Adipocyte (in vitro differentiated cells): ENCODE results near the gene TSPYL6.
"Not testable (repeated sequence)": the region's sequence is repeated elsewhere in the genome, so short reads cannot be mapped to it uniquely, and the experiment has no call there.

Experiments
- DNase-seq: peaks from one replicate; pipeline ENCODE4 v3.0.0-alpha.2; 2015; ENCODE audit warnings: low read depth
- H3K27me3 ChIP-seq: replicated peaks from 2 replicates; pipeline ENCODE4 v1.7.0; 2013; ENCODE audit warnings: mild to moderate bottlenecking, low read length, moderate library complexity; ENCODE audit not compliant: control insufficient read depth, insufficient read depth
- H3K36me3 ChIP-seq: 2 replicates; pipeline ENCODE4 v1.7.0; 2013; ENCODE audit warnings: low read length, mild to moderate bottlenecking, moderate library complexity; ENCODE audit not compliant: control insufficient read depth, insufficient read depth, severe bottlenecking
- H3K4me1 ChIP-seq: 2 replicates; pipeline ENCODE4 v1.7.0; 2013; ENCODE audit warnings: mild to moderate bottlenecking, low read length, moderate library complexity; ENCODE audit not compliant: control insufficient read depth, insufficient read depth
- H3K4me3 ChIP-seq: 2 replicates; pipeline ENCODE4 v1.7.0; 2013; ENCODE audit warnings: mild to moderate bottlenecking, low read length, moderate library complexity
- H3K9ac ChIP-seq: 2 replicates; pipeline ENCODE4 v1.7.0; 2013; ENCODE audit warnings: mild to moderate bottlenecking, low read length, moderate library complexity
- H3K9me3 ChIP-seq: 2 replicates; pipeline ENCODE4 v1.7.0; 2013; ENCODE audit warnings: mild to moderate bottlenecking, low read length, moderate library complexity; ENCODE audit not compliant: control insufficient read depth

Gene TSPYL6

GRCh38 chr2:54274781-54275242 is 18.8 kb upstream of the TSPYL6 start:
- peaks cover 3% of the 10 kb centered on the region for H3K36me3 ChIP-seq
- no peaks in the 10 kb centered on the region for H3K9me3 ChIP-seq
- peak; percentile 69 for DNase-seq
- H3K27me3 ChIP-seq: no peaks in the 10 kb centered on the region
- H3K9ac ChIP-seq: peak overlapping the region; percentile 47
- no peak overlapping the region for H3K4me3 ChIP-seq
- peaks cover 16% of the 10 kb centered on the region for H3K4me1 ChIP-seq

GRCh38 chr2:54271843-54272627 is 16.0 kb upstream of the TSPYL6 start:
- peaks cover 16% of the 10 kb centered on the region for H3K4me1 ChIP-seq
- no peaks in the 10 kb centered on the region for H3K27me3 ChIP-seq
- no peak overlapping the region for H3K9ac ChIP-seq
- no peaks in the 10 kb centered on the region for H3K9me3 ChIP-seq
- DNase-seq: no peak
- no peak overlapping the region for H3K4me3 ChIP-seq
- H3K36me3 ChIP-seq: peaks cover 3% of the 10 kb centered on the region

GRCh38 chr2:54271189-54271588 is 15.2 kb upstream of the TSPYL6 start:
- H3K27me3 ChIP-seq: no peaks in the 10 kb centered on the region
- no peak overlapping the region for H3K9ac ChIP-seq
- DNase-seq: no peak
- no peaks in the 10 kb centered on the region for H3K9me3 ChIP-seq
- peaks cover 3% of the 10 kb centered on the region for H3K36me3 ChIP-seq
- peaks cover 16% of the 10 kb centered on the region for H3K4me1 ChIP-seq
- H3K4me3 ChIP-seq: no peak overlapping the region

GRCh38 chr2:54267577-54267976 is 11.5 kb upstream of the TSPYL6 start:
- H3K9me3 ChIP-seq: no peaks in the 10 kb centered on the region
- H3K27me3 ChIP-seq: no peaks in the 10 kb centered on the region
- no peaks in the 10 kb centered on the region for H3K36me3 ChIP-seq
- no peak for DNase-seq
- no peaks in the 10 kb centered on the region for H3K4me1 ChIP-seq
- H3K4me3 ChIP-seq: no peak overlapping the region
- H3K9ac ChIP-seq: no peak overlapping the region

- not testable (repeated sequence) for H3K9ac ChIP-seq, H3K4me1 ChIP-seq, H3K4me3 ChIP-seq, H3K27me3 ChIP-seq, H3K36me3 ChIP-seq, DNase-seq, H3K9me3 ChIP-seq
Observed at GRCh38 chr2:54265081-54265480, 9.1 kb upstream of the TSPYL6 start.

GRCh38 chr2:54262015-54262765 is 6.2 kb upstream of the TSPYL6 start:
- no peaks in the 10 kb centered on the region for H3K9me3 ChIP-seq
- no peaks in the 10 kb centered on the region for H3K36me3 ChIP-seq
- peak; percentile 74 for DNase-seq
- no peak overlapping the region for H3K9ac ChIP-seq
- peaks cover 4% of the 10 kb centered on the region for H3K4me1 ChIP-seq
- H3K4me3 ChIP-seq: no peak overlapping the region
- H3K27me3 ChIP-seq: no peaks in the 10 kb centered on the region

- Histone ChIP-seq H3K27me3 (no peaks in the 10 kb centered on the region), H3K4me1 (peaks cover 4% of the 10 kb centered on the region), H3K9ac (no peak overlapping the region), H3K9me3 (no peaks in the 10 kb centered on the region), H3K4me3 (no peak overlapping the region), H3K36me3 (no peaks in the 10 kb centered on the region)
- DNase-seq: peak; percentile 59
Observed at GRCh38 chr2:54261537-54261936, 5.5 kb upstream of the TSPYL6 start.

- Histone ChIP-seq H3K9me3 (no peaks in the 10 kb centered on the region), H3K9ac (no peak overlapping the region), H3K4me3 (no peak overlapping the region), H3K4me1 (peaks cover 4% of the 10 kb centered on the region), H3K36me3 (no peaks in the 10 kb centered on the region), H3K27me3 (no peaks in the 10 kb centered on the region)
- no peak for DNase-seq
Observed at GRCh38 chr2:54260241-54260595, 4.2 kb upstream of the TSPYL6 start.

- no peaks in the 10 kb centered on the region for H3K27me3 ChIP-seq
- H3K4me3 ChIP-seq: no peak overlapping the region
- H3K9ac ChIP-seq: no peak overlapping the region
- peaks cover 4% of the 10 kb centered on the region for H3K4me1 ChIP-seq
- no peaks in the 10 kb centered on the region for H3K36me3 ChIP-seq
- H3K9me3 ChIP-seq: no peaks in the 10 kb centered on the region
- no peak for DNase-seq
Observed at GRCh38 chr2:54259413-54260240, 3.6 kb upstream of the TSPYL6 start.

- Histone ChIP-seq H3K36me3 (no peaks in the 10 kb centered on the region), H3K9ac (no peak overlapping the region), H3K4me1 (peaks cover 4% of the 10 kb centered on the region), H3K4me3 (no peak overlapping the region), H3K9me3 (no peaks in the 10 kb centered on the region), H3K27me3 (no peaks in the 10 kb centered on the region)
- DNase-seq: peak; percentile 17
Observed at GRCh38 chr2:54258166-54258565, 2.1 kb upstream of the TSPYL6 start.
